ENCODE results near the gene HOXD11. TPM values are rescaled to one million over a fixed set of nuclear protein-coding genes. Genes with fewer than 3 reads are reported as not detected.

HOXD11 gene
- total and polyA plus RNA-seq, 2 donors (not counting 1 experiment from before 2014, with no cell fraction given) = not detected

DNA sequence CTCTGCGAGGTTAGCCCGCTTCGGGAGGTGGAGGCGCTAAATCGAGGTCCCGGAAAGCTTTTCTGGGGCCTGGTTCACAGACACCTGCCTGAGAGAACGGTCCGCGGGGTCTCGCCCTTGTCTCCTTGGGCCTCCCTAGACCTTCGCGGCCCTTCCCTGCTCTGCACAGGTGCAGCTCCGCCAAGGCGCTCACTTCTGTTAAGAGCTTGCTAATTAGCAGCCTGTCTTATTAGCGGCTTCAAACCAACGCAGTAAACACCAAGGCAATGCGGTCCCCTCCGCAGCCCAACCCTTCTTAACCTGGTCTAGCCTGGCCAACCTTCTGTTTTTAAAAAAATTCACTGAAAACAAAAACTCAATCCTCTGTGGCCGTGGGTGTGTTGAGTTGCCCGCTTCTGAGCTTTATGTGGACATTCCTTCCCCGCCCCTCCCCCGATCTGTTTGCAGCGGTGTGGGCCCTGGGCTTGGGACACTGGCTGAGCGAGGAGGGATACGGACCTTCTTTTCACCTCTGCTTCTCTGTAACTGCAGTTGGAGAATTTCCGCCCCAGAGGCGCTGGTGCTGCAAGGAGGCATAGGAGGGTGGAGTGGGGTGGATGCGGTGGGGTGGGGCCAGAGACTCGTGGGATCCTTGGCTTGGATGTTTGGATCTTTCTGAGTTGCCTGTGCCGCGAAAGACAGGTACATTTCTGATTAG lies 40.9 kb downstream of the HOXD11 start:
- no peak for ATAC-seq (ENCODE audit: low read depth)
- TF ChIP-seq, protein P1, sequence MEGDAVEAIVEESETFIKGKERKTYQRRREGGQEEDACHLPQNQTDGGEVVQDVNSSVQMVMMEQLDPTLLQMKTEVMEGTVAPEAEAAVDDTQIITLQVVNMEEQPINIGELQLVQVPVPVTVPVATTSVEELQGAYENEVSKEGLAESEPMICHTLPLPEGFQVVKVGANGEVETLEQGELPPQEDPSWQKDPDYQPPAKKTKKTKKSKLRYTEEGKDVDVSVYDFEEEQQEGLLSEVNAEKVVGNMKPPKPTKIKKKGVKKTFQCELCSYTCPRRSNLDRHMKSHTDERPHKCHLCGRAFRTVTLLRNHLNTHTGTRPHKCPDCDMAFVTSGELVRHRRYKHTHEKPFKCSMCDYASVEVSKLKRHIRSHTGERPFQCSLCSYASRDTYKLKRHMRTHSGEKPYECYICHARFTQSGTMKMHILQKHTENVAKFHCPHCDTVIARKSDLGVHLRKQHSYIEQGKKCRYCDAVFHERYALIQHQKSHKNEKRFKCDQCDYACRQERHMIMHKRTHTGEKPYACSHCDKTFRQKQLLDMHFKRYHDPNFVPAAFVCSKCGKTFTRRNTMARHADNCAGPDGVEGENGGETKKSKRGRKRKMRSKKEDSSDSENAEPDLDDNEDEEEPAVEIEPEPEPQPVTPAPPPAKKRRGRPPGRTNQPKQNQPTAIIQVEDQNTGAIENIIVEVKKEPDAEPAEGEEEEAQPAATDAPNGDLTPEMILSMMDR (IDR thresholded peaks at IDR 0.05) = no peak
- no peak for TF ChIP-seq EZH2 (IDR thresholded peaks at IDR 0.05; ENCODE audit: borderline replicate concordance, insufficient read depth, low read depth, low read length, poor library complexity, severe bottlenecking)
- POLR2A ChIA-PET = no interaction called here

DNA sequence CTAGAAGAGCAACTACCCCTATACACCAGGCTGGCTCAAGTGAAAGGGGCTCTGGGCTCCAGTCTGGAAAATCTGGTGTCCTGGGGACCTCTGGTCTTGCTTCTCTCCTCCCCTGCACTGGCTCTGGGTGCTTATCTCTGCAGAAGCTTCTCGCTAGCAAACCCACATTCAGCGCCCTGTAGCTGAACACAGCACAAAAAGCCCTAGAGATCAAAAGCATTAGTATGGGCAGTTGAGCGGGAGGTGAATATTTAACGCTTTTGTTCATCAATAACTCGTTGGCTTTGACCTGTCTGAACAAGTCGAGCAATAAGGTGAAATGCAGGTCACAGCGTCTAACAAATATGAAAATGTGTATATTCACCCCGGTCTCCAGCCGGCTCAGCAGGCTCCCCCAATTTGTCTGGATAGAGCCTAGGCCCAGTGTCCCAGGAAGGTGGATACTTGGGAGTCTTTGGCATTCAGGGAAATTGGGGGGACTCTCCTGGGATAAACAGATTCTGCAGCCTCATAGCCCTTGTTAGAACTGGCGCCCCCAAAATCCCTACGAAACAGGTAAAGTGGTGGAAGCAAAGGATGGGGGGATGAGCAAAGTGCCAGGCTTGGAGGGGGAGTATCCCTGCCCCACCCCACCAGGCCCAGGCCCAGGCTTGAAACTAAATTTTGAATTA lies 41.8 kb downstream of the HOXD11 start:
- 46% methylated on average over 4 of the region's 11 CpGs for WGBS (ENCODE audit: insufficient coverage)

More for the DNA sequence above, 40.9 kb downstream of the HOXD11 start:
- Histone ChIP-seq H3K4me2 (replicated peaks; ENCODE audit: low read depth, low read length, poor library complexity, severe bottlenecking) (no peak overlapping the region), H3K4me3 (ENCODE audit: control extremely low read depth in 1 of 5, extremely low read depth in 1 of 5, insufficient read depth in 1 of 5, low read depth in 2 of 5, low read length in 4 of 5) (no peak overlapping the region), H4K20me1 (ENCODE audit: control insufficient read depth, insufficient read depth, low read length, poor library complexity, severe bottlenecking) (no peaks in the 10 kb centered on the region), H2AFZ (ENCODE audit: insufficient read depth, low read depth, low read length, poor library complexity, severe bottlenecking) (no peak overlapping the region), H3K4me1 (ENCODE audit: control insufficient read depth in 2 of 2, insufficient read depth in 2 of 2, low read length in 2 of 2) (peaks cover 0 to 4% of the 10 kb centered on the region in 2 donors), H3K79me2 (ENCODE audit: control insufficient read depth, insufficient read depth, low read length) (no peaks in the 10 kb centered on the region), H3K36me3 (replicated peaks in 1 of 2; ENCODE audit: control extremely low read depth in 1 of 2, control insufficient read depth in 1 of 2, extremely low read depth in 1 of 2, insufficient read depth in 2 of 2, low read length in 1 of 2) (no peaks in the 10 kb centered on the region), H3K9ac (ENCODE audit: low read length) (no peak overlapping the region), H3K27me3 (replicated peaks in 1 of 4; ENCODE audit: control extremely low read depth in 1 of 4, control insufficient read depth in 3 of 4, insufficient read depth in 4 of 4, low read length in 3 of 4) (peaks cover 0 to 92% (median 56%) of the 10 kb centered on the region in 4 experiments), H3K9me3 (ENCODE audit: control extremely low read depth in 1 of 3, control insufficient read depth in 2 of 3, insufficient read depth in 1 of 3, low read length in 2 of 3) (peaks cover 0 to 25% (median 0%) of the 10 kb centered on the region in 3 donors), H3K27ac (ENCODE audit: low read length in 2 of 2) (no peak overlapping the region)
- CTCF ChIA-PET = no interaction called here
- Mint-ChIP-seq H3K9me3 (ENCODE audit: insufficient read depth) (no peaks in the 10 kb centered on the region), H3K27ac (no peak overlapping the region), H3K4me3 (no peak overlapping the region), H3K27me3 (peaks cover 76% of the 10 kb centered on the region), H3K4me1 (no peaks in the 10 kb centered on the region)
- peak; percentile 10 for DNase-seq
- intact Hi-C loops (cut with micrococcal nuclease) = no loop called here
- WGBS (ENCODE audit: insufficient coverage) = 16% methylated on average over 24 of the region's 31 CpGs

More for the DNA sequence above, 41.8 kb downstream of the HOXD11 start:
- Mint-ChIP-seq H3K27ac (no peak overlapping the region), H3K9me3 (ENCODE audit: insufficient read depth) (no peaks in the 10 kb centered on the region), H3K4me1 (no peaks in the 10 kb centered on the region), H3K4me3 (no peak overlapping the region), H3K27me3 (peaks cover 76% of the 10 kb centered on the region)
- no peak for TF ChIP-seq EZH2 (IDR thresholded peaks at IDR 0.05; ENCODE audit: borderline replicate concordance, insufficient read depth, low read depth, low read length, poor library complexity, severe bottlenecking)
- TF ChIP-seq, protein P1 (IDR thresholded peaks at IDR 0.05) = no peak
- H3K79me2 ChIP-seq (ENCODE audit: control insufficient read depth, insufficient read depth, low read length) = no peaks in the 10 kb centered on the region
- H3K36me3 ChIP-seq (replicated peaks in 1 of 2; ENCODE audit: control extremely low read depth in 1 of 2, control insufficient read depth in 1 of 2, extremely low read depth in 1 of 2, insufficient read depth in 2 of 2, low read length in 1 of 2) = no peaks in the 10 kb centered on the region
- CTCF ChIA-PET = no interaction called here
- H2AFZ ChIP-seq (ENCODE audit: insufficient read depth, low read depth, low read length, poor library complexity, severe bottlenecking) = no peak overlapping the region
- H3K9ac ChIP-seq (ENCODE audit: low read length) = no peak overlapping the region
- H3K4me1 ChIP-seq (ENCODE audit: control insufficient read depth in 2 of 2, insufficient read depth in 2 of 2, low read length in 2 of 2) = peaks cover 0 to 4% of the 10 kb centered on the region in 2 donors
- POLR2A ChIA-PET = no interaction called here
- intact Hi-C loops (cut with micrococcal nuclease) = no loop called here
- no peak overlapping the region for H3K4me3 ChIP-seq (ENCODE audit: control extremely low read depth in 1 of 5, extremely low read depth in 1 of 5, insufficient read depth in 1 of 5, low read depth in 2 of 5, low read length in 4 of 5)
- H4K20me1 ChIP-seq (ENCODE audit: control insufficient read depth, insufficient read depth, low read length, poor library complexity, severe bottlenecking) = no peaks in the 10 kb centered on the region
- no peak overlapping the region for H3K27ac ChIP-seq (ENCODE audit: low read length in 2 of 2)
- DNase-seq = no peak
- no peak overlapping the region for H3K4me2 ChIP-seq (replicated peaks; ENCODE audit: low read depth, low read length, poor library complexity, severe bottlenecking)
- H3K9me3 ChIP-seq (ENCODE audit: control extremely low read depth in 1 of 3, control insufficient read depth in 2 of 3, insufficient read depth in 1 of 3, low read length in 2 of 3) = peaks cover 0 to 25% (median 0%) of the 10 kb centered on the region in 3 donors
- no peak for ATAC-seq (ENCODE audit: low read depth)
- peaks cover 0 to 88% (median 51%) of the 10 kb centered on the region in 4 experiments for H3K27me3 ChIP-seq (replicated peaks in 1 of 4; ENCODE audit: control extremely low read depth in 1 of 4, control insufficient read depth in 3 of 4, insufficient read depth in 4 of 4, low read length in 3 of 4)

All from B cell (primary cell).